Measurements from ENCODE around the gene EXT2.

- no peak for TF ChIP-seq CTCF (conservative IDR thresholded peaks at IDR 0.05; ENCODE audit: low read length)
- no peak for TF ChIP-seq EZH2phosphoT487 (IDR thresholded peaks at IDR 0.05; ENCODE audit: borderline replicate concordance)
Measured at GRCh38 chr11:44047931-44048431, 47.5 kb upstream of the EXT2 start, which contains the start of gene ACCSL.

Measured in Loucy (cell line).